HG02973 (cell line): ENCODE measurements around the gene ZNF669.

Experiments used
- ATAC-seq: cut with Tn5 transposase; IDR thresholded peaks from one replicate; pipeline ENCODE4 v1.9.1; 2021; ENCODE audit warnings: moderate library complexity; ENCODE audit not compliant: unreplicated experiment

Gene ZNF669

DNA sequence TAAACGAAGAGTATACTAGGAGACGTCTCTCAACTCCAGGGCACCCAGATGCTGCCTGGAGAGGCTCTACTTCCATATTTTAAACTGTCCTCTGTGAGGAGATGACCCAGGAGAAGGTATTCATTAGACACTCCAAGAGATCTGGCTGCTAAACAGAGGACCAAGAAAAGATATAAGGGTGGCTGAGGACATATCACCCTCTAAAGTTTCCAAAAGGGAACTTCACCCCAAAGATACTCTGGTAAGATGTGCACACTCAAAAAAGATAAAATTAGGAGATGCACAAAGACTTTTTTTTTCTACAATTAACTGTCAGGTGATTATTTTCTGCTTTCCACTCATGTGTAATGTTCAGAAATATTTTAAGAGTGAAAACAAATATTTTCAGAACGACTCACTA, 26.9 kb downstream of the ZNF669 start:
- ATAC-seq: no peak

DNA sequence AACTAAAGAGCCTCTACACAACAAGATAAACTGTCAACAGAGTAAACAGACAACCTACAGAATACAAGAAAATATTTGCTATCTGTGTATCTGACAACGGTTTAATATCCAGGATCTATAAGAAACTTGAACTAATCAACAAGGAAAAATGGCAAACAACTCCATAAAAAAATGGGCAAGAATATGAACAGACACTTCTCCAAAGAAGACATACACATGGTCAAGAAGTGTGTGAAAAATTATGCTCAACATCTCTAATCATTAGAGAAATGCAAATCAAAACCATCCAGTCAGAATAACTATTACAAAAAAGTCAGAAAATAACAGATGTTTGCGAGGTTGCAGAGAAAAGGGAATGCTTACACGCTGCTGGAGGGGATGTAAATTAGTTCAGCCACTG, 33.5 kb downstream of the ZNF669 start:
- no peak for ATAC-seq

DNA sequence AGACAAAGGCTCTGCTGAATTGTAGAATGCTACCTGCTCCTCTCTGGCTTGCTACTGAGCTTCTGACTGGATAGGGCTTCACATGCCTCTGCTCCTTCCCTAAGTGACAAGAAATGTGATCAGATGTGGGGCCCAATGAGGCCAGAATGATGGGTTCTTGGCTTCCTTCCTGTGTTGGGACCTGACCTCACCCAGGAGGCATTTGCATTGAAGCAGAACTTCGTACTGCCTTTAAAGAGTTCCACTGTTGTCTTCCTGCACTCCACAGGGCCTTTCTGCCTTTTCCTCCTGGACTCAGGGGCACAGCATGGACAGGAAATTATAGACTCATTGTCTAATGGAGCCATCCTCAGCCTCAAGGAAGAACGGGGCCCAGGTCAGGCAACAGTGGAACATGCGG, 39.9 kb downstream of the ZNF669 start:
- ATAC-seq: no peak

DNA sequence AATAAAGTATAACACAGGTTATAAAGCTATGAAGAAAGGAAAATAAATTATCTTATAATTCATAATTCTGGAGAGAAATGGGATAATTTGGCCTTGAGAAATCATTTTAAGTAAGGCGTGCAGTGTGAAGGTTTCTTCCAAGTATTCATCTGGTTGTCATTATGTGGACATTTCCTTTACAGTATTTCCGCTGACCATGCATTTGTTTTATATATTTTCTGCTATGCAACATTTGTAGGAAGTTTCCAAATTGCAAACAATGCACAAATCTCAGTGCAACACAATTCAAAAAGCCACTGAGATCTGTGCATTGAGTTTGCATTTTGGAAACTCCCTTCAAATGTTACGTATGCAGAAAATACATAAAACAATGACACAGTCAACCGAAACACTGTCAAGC, 43.4 kb downstream of the ZNF669 start:
- ATAC-seq: no peak

DNA sequence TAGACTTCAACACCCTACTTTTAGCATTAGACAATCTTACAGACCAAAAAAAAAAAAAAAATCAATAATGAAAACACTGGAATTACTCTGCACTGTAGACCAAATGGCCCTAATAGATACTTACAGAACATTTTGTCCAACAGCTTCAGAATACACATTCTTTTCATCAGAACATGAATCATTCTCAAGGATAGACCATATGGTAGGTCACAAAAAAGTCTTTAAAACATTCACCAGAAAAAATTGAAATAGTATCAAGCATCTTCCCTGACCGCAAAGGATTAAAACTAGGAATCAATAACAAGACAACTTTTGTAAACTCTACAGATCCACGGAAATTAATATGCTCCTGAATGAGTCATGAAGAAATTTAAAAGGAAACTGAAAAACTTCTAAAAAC, 48.1 kb downstream of the ZNF669 start:
- ATAC-seq: no peak

DNA sequence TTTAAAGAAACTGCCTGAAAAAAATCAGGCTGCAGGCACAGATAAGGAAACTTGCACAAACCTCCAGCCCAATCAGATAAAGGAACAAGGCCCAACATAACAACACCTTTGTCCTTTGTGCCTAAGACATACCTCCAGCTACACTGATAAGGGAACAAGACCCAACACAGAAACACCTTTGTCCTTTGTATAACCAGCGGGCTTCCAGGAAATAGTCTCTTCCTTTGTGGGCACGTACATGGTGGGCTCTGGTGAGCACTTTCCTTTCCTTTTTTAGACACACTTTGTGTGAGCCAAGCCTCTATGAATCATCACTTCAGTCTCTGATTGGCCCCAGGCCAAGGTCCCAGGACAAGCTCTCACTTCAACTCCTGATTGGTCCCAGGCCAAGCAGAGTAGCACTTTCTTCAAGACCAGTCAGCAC, 49.2 kb downstream of the ZNF669 start:
- ATAC-seq: no peak
